Mesothelial cell of epicardium (in vitro differentiated cells): ENCODE results near the gene UTS2B. TPM values are rescaled to one million over a fixed set of nuclear protein-coding genes. Genes with fewer than 3 reads are reported as not detected.

ENCODE experiments used
- DNase-seq, 2 experiments: peaks; one replicate each; pipeline ENCODE4 v3.0.0; 2021; ENCODE audit warnings: low spot score in 2 of 2; ENCODE audit not compliant: unreplicated experiment in 2 of 2
- H3K27ac Mint-ChIP-seq: 2 replicates; pipeline ENCODE4 v1.8.0; 2021; ENCODE audit warnings: mixed read lengths
- H3K27me3 Mint-ChIP-seq: 2 replicates; pipeline ENCODE4 v1.8.0; 2021; ENCODE audit warnings: low read depth, mixed read lengths
- H3K36me3 Mint-ChIP-seq: 2 replicates; pipeline ENCODE4 v1.8.0; 2021; ENCODE audit warnings: mixed read lengths
- H3K4me1 Mint-ChIP-seq: 2 replicates; pipeline ENCODE4 v1.8.0; 2021; ENCODE audit warnings: mixed read lengths
- H3K4me3 Mint-ChIP-seq: 2 replicates; pipeline ENCODE4 v1.8.0; 2021; ENCODE audit warnings: mild to moderate bottlenecking, moderate library complexity, mixed read lengths
- H3K9me3 Mint-ChIP-seq: 2 replicates; pipeline ENCODE4 v1.8.0; 2021; ENCODE audit warnings: mixed read lengths
- CTCF ChIP-seq: fragments of 200-600 bp; sonication (generic); IDR thresholded peaks from one replicate; pipeline ENCODE4 v1.5.0; 2021; ENCODE audit warnings: antibody characterized with exemption; ENCODE audit not compliant: unreplicated experiment
- total RNA-seq: library from RNA; stranded (reverse); gene quantifications from 3 replicates; pipeline ENCODE4 v1.2.1, GENCODE V29; 2021

The UTS2B gene
- total RNA-seq, 1 donor from 2014 or later: 0.60 TPM

GRCh38 chr3:191307341-191307740, 23.0 kb downstream of the UTS2B start:
- DNase-seq: no peak
- Mint-ChIP-seq H3K36me3 (no peaks in the 10 kb centered on the region), H3K27ac (no peak overlapping the region), H3K4me3 (no peak overlapping the region), H3K27me3 (no peaks in the 10 kb centered on the region), H3K4me1 (peaks cover 7% of the 10 kb centered on the region), H3K9me3 (peaks cover 4% of the 10 kb centered on the region)
- no peak for TF ChIP-seq CTCF

DNA sequence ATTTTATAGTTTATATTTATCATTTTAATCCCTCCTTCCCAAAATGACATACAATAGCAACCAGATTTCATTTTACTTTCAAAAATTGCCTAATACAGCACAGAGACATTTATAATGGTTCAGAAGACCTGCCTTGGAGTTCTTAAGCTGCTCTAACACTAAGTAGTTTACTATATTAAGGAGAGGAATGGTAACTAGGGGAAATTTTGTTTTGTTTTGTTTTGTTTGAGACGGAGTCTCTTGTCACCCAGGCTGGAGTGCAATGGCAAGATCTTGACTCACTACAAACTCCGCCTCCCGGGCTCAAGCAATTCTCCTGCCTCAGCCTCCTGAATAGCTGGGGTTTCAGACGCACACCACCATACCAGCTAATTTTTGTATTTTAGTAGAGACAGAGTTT, 23.9 kb downstream of the UTS2B start:
- Mint-ChIP-seq H3K36me3 (no peaks in the 10 kb centered on the region), H3K4me1 (peaks cover 7% of the 10 kb centered on the region), H3K27me3 (no peaks in the 10 kb centered on the region), H3K4me3 (no peak overlapping the region), H3K9me3 (peaks cover 4% of the 10 kb centered on the region), H3K27ac (no peak overlapping the region)
- DNase-seq: no peak
- no peak for TF ChIP-seq CTCF

- H3K4me3 Mint-ChIP-seq: no peak overlapping the region
- H3K27me3 Mint-ChIP-seq: no peaks in the 10 kb centered on the region
- H3K27ac Mint-ChIP-seq: no peak overlapping the region
- no peak for DNase-seq
- no peaks in the 10 kb centered on the region for H3K36me3 Mint-ChIP-seq
- peaks cover 7% of the 10 kb centered on the region for H3K4me1 Mint-ChIP-seq
- no peak for TF ChIP-seq CTCF
- peaks cover 2% of the 10 kb centered on the region for H3K9me3 Mint-ChIP-seq
Measured at GRCh38 chr3:191303596-191303995, 26.7 kb downstream of the UTS2B start.

DNA sequence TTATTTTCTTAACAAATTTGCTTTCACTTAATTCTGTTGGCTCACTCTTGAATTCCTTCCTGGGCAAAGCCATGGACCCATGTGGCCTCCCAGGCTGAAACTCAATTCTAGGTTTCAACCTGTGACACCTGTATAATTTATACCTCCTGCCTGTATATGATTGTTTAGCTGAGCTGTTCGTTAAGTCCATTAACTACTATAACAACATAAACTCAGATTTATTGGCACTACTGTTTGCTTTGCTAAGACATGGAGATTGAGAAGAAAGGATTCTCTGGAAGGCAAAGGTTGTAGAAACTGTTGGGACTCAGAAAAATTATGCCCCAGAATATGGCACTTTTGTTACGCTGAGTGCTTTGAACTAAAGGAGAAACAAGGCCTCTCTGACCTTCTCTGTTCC, 27.9 kb downstream of the UTS2B start:
- Mint-ChIP-seq H3K9me3 (no peaks in the 10 kb centered on the region), H3K27me3 (no peaks in the 10 kb centered on the region), H3K36me3 (no peaks in the 10 kb centered on the region), H3K4me1 (peaks cover 7% of the 10 kb centered on the region), H3K4me3 (no peak overlapping the region), H3K27ac (no peak overlapping the region)
- no peak for DNase-seq
- no peak for TF ChIP-seq CTCF

GRCh38 chr3:191301782-191302411, 28.4 kb downstream of the UTS2B start:
- Mint-ChIP-seq H3K4me1 (peaks cover 7% of the 10 kb centered on the region), H3K27me3 (no peaks in the 10 kb centered on the region), H3K36me3 (no peaks in the 10 kb centered on the region)

More at GRCh38 chr3:191301782-191302411, 28.4 kb downstream of the UTS2B start:
- H3K9me3 Mint-ChIP-seq: no peaks in the 10 kb centered on the region
- no peak for DNase-seq
- TF ChIP-seq CTCF: no peak
- no peak overlapping the region for H3K4me3 Mint-ChIP-seq
- no peak overlapping the region for H3K27ac Mint-ChIP-seq
